SK-N-MC (cell line): ENCODE data around the gene MED29.

Experiments
- EZH2 ChIP-seq: fragments of 200-600 bp; sonication (generic); IDR thresholded peaks from one replicate; pipeline ENCODE4 v1.6.1; 2017; ENCODE audit warnings: antibody characterized with exemption
- FOXP2 ChIP-seq: optimal IDR thresholded peaks from 2 replicates; pipeline ENCODE3; 2011; ENCODE audit warnings: mild to moderate bottlenecking, moderate library complexity; ENCODE audit not compliant: insufficient read depth; ENCODE audit errors: extremely low read length, control extremely low read depth
- POLR2AphosphoS5 ChIP-seq: IDR thresholded peaks from 2 replicates; pipeline ENCODE4 v1.6.1; 2012; ENCODE audit warnings: mild to moderate bottlenecking, low read depth, low read length, borderline replicate concordance

DNA sequence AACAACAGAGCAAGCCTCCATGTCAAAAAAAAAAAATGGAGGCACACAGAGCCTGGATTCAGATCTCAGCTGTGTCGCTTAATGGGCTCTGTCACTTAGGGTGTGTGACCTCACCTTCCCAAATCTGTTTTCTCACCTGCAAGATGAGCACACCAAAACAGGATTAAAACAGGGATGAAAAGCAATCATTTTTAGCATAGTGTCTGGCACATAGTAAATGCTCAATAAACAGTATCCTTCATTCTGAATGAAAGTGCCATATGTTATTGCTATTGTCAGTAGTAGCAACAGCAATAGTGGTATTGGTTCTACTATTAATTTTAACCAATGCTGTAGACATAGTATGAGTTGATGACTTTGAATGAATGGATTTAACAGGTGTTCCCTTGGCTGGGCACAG is 25.6 kb upstream of the MED29 start:
- TF ChIP-seq EZH2 (no peak), POLR2AphosphoS5 (no peak), FOXP2 (no peak)
